HG03045 (cell line): Measurements from ENCODE around the gene CIB4.

Source experiments
- ATAC-seq: cut with Tn5 transposase; IDR thresholded peaks from one replicate; pipeline ENCODE4 v1.9.1; 2021; ENCODE audit warnings: mild to moderate bottlenecking, moderate library complexity; ENCODE audit not compliant: unreplicated experiment

Gene CIB4

GRCh38 chr2:26640781-26641564, at the start of gene CIB4:
Gene CIB4 (minus strand): TSS chr2:26641366. CDS start chr2:26641314, 52 bp downstream.
- ATAC-seq: no peak

GRCh38 chr2:26687801-26688200, 46.6 kb upstream of the CIB4 start:
- ATAC-seq: no peak

DNA sequence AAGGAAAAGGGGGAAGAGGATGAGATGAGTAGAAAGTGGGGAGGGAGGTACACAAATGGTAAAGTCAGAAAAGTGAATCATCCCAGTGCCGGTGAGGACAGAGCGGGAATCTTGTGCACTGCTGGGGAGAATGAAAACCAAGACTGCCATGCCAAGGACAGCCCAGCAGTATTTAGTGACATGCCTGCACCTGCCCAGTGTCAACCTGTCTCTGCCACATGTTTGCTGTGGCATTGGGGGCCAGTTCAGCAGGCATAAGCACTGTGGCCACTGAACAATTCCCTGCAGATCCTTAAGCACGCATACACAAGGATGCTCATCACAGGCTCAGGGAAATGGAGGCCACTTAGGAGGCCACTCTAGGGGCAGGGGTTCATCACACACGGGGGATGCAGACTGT, 46.2 kb upstream of the CIB4 start:
- no peak for ATAC-seq

GRCh38 chr2:26685989-26686839, 45.0 kb upstream of the CIB4 start:
- ATAC-seq: no peak

DNA sequence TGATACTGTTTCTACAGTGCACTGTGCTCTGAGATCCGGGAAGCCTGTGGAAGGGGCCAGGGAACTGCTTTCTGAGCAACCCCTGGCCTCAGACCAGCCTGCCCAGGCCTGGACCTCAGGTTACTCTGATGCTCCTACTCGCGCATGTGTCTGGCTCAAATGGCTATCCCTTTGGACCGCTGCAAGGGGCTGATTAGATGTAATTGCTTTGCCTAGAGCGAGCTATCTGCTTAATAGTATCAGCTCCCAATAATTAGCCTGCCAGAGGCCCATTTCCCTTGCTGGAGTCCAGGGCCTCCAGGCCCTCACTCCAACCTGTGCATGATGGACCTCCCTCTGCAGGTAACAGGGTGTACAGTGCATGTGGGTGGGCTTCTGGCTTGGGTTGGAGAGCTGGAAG, 44.2 kb upstream of the CIB4 start:
- no peak for ATAC-seq

- no peak for ATAC-seq
These were observed 42.4 kb upstream of the CIB4 start for GRCh38 chr2:26683583-26683982.

DNA sequence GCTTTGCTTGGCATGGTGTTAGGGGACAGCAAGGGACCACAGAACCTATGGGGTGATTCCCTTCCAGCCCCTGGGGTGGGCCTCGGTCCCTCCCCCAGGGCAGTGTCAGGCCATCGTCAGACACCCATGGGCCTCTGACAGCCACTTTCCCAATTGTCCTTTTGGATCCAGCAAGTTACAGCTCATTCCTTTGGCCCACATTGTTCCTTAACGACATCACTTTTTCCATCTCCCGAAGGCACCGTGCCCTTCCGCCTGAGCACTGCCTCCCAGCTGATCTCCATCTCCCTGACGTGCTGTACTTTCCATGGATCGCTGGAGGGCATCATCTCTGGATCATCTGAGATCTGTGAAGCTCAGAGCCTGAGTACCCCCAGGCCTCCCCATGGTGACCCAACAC, 41.0 kb upstream of the CIB4 start:
- ATAC-seq: no peak

DNA sequence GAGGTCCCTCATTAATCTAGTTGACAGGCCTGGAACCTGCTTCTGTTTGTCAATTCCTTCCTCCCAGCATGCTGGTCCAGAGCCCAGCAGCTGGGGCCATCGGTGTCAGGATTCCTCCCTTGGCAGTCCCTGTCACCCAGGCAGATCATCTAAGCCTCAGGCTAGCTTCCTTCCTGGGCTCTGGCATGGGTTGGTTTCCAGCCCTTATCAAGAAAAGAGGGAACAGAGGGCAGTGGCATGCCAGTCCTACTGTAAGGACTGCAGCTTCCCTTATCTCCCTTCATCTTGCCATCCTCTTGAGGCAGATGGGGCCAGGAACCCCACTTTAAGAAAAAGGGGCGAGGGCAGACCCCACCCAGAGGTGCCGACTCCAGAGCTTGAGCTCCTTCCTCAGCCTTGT, 40.5 kb upstream of the CIB4 start:
- ATAC-seq: no peak

GRCh38 chr2:26679867-26680266, 38.7 kb upstream of the CIB4 start:
- ATAC-seq: no peak

- ATAC-seq: no peak
These were observed 36.9 kb upstream of the CIB4 start for GRCh38 chr2:26678035-26678434.

- no peak for ATAC-seq
These were observed 34.6 kb upstream of the CIB4 start for GRCh38 chr2:26675651-26676255.

DNA sequence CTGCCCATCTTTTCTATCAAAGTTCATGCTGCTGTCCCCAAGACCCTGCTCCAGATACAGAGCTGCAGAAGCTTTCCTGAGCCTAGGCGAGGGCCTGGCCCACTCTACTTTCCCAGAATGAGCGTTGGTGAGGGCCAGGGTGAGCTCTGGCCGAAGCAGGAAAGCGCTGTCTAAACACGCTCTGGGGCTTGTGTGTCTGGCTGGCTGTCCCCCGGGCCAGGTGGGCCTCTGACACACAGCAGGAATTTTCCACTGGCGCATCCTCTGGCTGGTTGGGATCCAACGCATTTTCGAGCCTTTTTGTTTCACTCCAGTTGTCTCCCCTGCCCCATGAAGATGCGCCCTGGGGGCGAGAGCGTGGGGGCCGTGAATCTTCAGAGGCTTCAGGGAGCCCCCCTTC, 33.6 kb upstream of the CIB4 start:
- ATAC-seq: no peak

- no peak for ATAC-seq
These were observed 33.0 kb upstream of the CIB4 start for GRCh38 chr2:26674002-26674751.

- no peak for ATAC-seq
These were observed 31.7 kb upstream of the CIB4 start for GRCh38 chr2:26672818-26673393.

- no peak for ATAC-seq
These were observed 31.1 kb upstream of the CIB4 start for GRCh38 chr2:26672112-26672817.

GRCh38 chr2:26671691-26672090, 30.5 kb upstream of the CIB4 start:
- ATAC-seq: no peak

DNA sequence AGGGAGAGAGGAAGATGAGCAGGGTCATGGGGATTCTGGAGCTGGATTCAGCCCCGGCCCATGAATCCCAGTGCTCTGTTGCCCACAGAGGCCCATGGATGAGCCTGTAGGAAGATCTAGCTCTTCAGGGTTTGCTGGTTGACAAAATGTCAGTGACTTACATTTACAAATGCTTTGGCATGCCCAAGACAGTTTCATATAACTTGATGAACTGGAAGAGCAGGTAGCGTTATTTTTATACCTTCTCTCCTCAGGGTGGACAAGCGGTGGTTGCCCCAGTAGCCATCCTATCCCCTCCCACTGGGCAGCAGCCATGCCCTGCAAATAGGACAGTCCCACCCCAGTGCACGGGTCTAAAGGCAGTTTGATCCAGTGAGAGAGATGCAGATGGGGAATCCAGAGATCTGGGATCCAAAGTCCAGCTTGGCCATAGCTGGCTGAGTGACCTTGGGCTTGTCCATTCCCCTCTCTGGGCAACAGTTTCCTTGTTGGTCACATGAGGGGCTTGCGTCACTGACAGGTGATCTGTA, 29.8 kb upstream of the CIB4 start:
- no peak for ATAC-seq

GRCh38 chr2:26670171-26670570, 29.0 kb upstream of the CIB4 start:
- no peak for ATAC-seq

DNA sequence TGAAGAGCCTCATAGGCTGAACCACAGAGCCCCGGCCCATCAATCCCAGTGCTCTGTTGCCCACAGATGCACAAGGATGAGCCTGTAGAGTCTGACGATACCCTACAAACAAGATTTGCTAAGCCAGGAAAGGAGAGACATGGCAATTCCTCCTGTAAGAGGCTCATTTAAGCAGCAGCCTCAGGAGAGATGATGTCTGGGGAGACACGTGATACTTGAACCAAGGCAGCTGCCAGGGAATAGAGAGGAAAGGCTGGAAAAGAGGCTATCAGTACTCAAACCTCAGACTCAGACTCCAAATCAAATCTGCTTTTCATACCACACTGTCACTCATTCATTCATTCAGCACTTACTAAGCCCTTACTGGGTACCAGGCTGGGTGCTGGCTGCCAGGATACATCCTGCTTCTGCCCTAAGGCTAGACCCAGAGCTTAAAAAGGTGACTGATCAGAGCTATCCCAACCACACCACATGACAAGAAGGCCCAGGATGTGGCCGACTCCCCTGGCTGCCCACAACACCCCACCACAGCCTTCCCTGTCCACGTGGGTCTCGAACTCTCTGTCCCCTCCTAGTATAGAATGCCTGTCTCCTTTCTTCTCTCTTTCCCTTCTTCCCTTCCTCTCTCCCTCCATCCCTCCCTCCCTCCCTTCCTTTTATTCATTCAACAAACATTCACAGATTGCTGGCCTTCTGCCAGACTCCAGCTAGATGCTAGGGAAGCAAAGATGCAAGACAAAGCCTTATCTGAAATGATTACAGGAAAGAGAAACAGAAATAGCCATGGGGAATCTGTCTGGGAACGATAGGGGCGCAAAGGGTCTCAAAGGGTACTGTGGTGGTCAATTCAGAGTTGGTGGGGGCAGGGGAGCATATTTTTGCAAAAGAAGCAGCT, 27.9 kb upstream of the CIB4 start:
- ATAC-seq: no peak
